Measurements from ENCODE around the gene SPEF1. TPM values are rescaled to one million over a fixed set of nuclear protein-coding genes. Genes with fewer than 3 reads are reported as not detected.

Gene SPEF1
- total RNA-seq, 1 experiment from 2014 or later: 0.92 TPM

GRCh38 chr20:3732327-3733118 lies 48.7 kb downstream of the SPEF1 start, which contains the start of gene HSPA12B:
HSPA12B (plus strand) TSS chr20:3732685; CDS start chr20:3738675, 5,990 bp downstream.
- DNase-seq (ENCODE audit: low spot score): no peak

- no peak for DNase-seq (ENCODE audit: low spot score)
Observed at GRCh38 chr20:3731944-3732326, 49.3 kb downstream of the SPEF1 start.

- no peak for DNase-seq (ENCODE audit: low spot score)
Observed at GRCh38 chr20:3730803-3731672, 50.2 kb downstream of the SPEF1 start.

- no peak for DNase-seq (ENCODE audit: low spot score)
Observed at GRCh38 chr20:3729811-3730540, 51.3 kb downstream of the SPEF1 start.

GRCh38 chr20:3729378-3729777 lies 51.9 kb downstream of the SPEF1 start:
- DNase-seq (ENCODE audit: low spot score): no peak

- no peak for DNase-seq (ENCODE audit: low spot score)
Observed at GRCh38 chr20:3728876-3729275, 52.4 kb downstream of the SPEF1 start.

GRCh38 chr20:3728354-3728753 lies 52.9 kb downstream of the SPEF1 start:
- no peak for DNase-seq (ENCODE audit: low spot score)

Other genes with a start within 250 kb of the SPEF1 start
- not detected in 2 replicates for gene GFRA4, start 118.0 kb downstream of the SPEF1 start, total RNA-seq (2014; rRNA removed; shearing (Covaris generic))
- not detected in 2 replicates for gene ADAM33, start 99.4 kb downstream of the SPEF1 start, total RNA-seq (2014; rRNA removed; shearing (Covaris generic))
- not detected in 2 replicates for gene SIGLEC1, start 68.8 kb downstream of the SPEF1 start, total RNA-seq (2014; rRNA removed; shearing (Covaris generic))
- gene HSPA12B, start 48.8 kb downstream of the SPEF1 start, total RNA-seq (2014; rRNA removed; shearing (Covaris generic)): not detected in 2 replicates
- gene ADISSP, start 13.7 kb downstream of the SPEF1 start, total RNA-seq (2014; rRNA removed; shearing (Covaris generic)): 137 TPM in 2 replicates
- gene CENPB, start 5.3 kb upstream of the SPEF1 start, total RNA-seq (2014; rRNA removed; shearing (Covaris generic)): 205 and 222 TPM in 2 replicates
- 71.1 and 71.6 TPM in 2 replicates for gene CDC25B, start 14.9 kb upstream of the SPEF1 start, total RNA-seq (2014; rRNA removed; shearing (Covaris generic))
- 40.2 and 41.0 TPM in 2 replicates for gene AP5S1, start 39.1 kb upstream of the SPEF1 start, total RNA-seq (2014; rRNA removed; shearing (Covaris generic))
- gene MAVS, start 65.4 kb upstream of the SPEF1 start, total RNA-seq (2014; rRNA removed; shearing (Covaris generic)): 23.8 and 27.3 TPM in 2 replicates
- gene PANK2, start 107.9 kb upstream of the SPEF1 start, total RNA-seq (2014; rRNA removed; shearing (Covaris generic)): 34.6 and 39.1 TPM in 2 replicates
- 1.4 and 2.3 TPM in 2 replicates for gene RNF24, start 234.1 kb upstream of the SPEF1 start, total RNA-seq (2014; rRNA removed; shearing (Covaris generic))

Measured in HT-29 (cell line).